HFF-Myc (cell line): ENCODE data around the gene SRSF9.

Source experiments
- DNase-seq: peaks from one replicate; pipeline ENCODE4 v3.0.0-alpha.2; 2011; ENCODE audit warnings: low read depth; ENCODE audit errors: extremely low read depth
- H3K4me3 ChIP-seq: replicated peaks from 2 replicates; pipeline ENCODE4 v1.5.1; 2011; ENCODE audit warnings: low read depth, mild to moderate bottlenecking, control low read depth, low read length
- CTCF ChIP-seq: IDR thresholded peaks from 2 replicates; pipeline ENCODE4 v1.5.1; 2012; ENCODE audit warnings: mild to moderate bottlenecking, low read depth, low read length, control low read depth; ENCODE audit errors: missing control alignments

SRSF9 gene

GRCh38 chr12:120470150-120470784 is 719 bp upstream of the SRSF9 start:
- H3K4me3 ChIP-seq = peak overlapping the region; percentile 79
- no peak for DNase-seq
- TF ChIP-seq CTCF = no peak

- TF ChIP-seq CTCF = no peak
- no peak for DNase-seq
- peak overlapping the region; percentile 79 for H3K4me3 ChIP-seq
These were observed 613 bp downstream of the SRSF9 start for GRCh38 chr12:120468821-120469449.

- DNase-seq = no peak
- no peak for TF ChIP-seq CTCF
- H3K4me3 ChIP-seq = peak overlapping the region; percentile 79
These were observed 1.2 kb downstream of the SRSF9 start for GRCh38 chr12:120468325-120468820.

GRCh38 chr12:120467439-120467838 is 2.1 kb downstream of the SRSF9 start:
- no peak for TF ChIP-seq CTCF
- DNase-seq = no peak
- H3K4me3 ChIP-seq = peak overlapping the region; percentile 6

GRCh38 chr12:120466560-120467315 is 2.8 kb downstream of the SRSF9 start:
- no peak for DNase-seq
- peak overlapping the region; percentile 6; the same call in 1 of the 2 replicates for H3K4me3 ChIP-seq
- peak; percentile 70 for TF ChIP-seq CTCF

GRCh38 chr12:120465756-120466155 is 3.8 kb downstream of the SRSF9 start:
- TF ChIP-seq CTCF = no peak
- DNase-seq = no peak
- no peak overlapping the region for H3K4me3 ChIP-seq
